HG03025 (cell line): ENCODE data around the gene MPIG6B.
"Not testable (repeated sequence)": the region's sequence is repeated elsewhere in the genome, so short reads cannot be mapped to it uniquely, and the experiment has no call there.

ENCODE experiments used
- ATAC-seq: cut with Tn5 transposase; IDR thresholded peaks from one replicate; pipeline ENCODE4 v1.9.1; 2021; ENCODE audit warnings: mild to moderate bottlenecking, moderate library complexity; ENCODE audit not compliant: unreplicated experiment, low FRiP score

The MPIG6B gene

DNA sequence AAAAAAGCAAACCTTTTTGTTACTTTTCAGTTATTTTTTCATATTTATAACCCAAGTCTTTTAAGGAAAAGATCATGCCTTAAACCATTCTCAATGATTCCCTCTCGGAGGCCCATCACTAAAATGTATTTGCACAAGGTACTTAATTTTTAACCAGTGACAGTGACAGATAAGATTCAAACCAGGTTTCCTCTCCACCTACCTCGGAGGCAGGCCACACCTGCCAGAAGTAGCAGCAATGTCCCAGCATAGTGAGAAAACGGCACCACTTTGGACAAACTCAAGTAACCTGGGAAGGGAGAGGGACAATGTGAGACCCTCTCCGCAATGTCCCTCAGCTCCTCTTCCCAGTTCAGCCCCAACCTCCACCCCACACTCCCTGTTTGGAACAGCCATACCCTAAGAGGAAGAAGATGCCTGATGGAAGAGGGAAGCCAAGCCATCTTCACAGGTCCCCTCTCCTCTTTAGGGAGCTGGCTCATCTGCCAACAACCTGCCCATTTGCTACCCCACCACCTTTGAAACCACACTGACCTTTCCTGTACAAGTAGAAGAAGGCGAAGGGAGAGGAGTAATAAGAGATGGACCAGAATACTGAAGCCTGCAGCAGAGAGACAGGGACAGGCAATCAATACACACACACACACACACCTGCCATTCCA lies 22.3 kb upstream of the MPIG6B start:
- no peak for ATAC-seq

DNA sequence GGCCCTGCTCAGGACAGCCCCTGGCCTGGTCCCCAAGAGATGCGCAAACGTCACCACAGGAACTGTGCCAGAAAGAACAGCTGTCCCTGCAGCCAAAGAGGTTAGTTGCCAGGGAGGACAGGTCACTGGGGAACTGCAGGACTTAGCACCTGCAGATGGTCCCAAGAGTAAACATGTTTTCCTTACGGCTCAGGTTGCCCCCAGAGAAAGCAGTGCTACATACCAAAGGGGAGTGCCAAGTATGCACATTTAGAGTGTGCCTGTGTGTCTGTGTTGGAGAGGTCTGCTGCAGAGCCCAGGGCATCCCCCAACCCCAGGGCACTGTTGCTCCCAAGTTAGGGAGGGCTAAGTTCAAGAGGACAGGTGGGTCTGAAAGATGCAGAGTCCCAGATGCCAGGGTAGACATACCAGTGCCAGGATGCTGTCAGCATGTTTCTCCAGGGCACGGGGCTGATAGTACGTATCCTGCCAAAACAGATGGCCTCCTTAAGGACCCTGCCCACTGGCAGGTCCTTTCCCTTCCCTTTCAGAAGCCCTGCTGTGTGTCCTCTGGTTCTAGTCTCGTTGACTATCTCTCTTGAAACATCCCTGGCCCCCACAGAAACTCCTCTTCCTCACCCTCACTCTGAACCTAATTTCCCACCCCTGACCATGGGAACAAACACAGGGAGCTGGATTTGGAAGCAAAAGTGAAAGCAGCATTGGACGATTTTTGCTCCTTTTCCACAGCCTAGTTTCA lies 21.3 kb upstream of the MPIG6B start:
- no peak for ATAC-seq

DNA sequence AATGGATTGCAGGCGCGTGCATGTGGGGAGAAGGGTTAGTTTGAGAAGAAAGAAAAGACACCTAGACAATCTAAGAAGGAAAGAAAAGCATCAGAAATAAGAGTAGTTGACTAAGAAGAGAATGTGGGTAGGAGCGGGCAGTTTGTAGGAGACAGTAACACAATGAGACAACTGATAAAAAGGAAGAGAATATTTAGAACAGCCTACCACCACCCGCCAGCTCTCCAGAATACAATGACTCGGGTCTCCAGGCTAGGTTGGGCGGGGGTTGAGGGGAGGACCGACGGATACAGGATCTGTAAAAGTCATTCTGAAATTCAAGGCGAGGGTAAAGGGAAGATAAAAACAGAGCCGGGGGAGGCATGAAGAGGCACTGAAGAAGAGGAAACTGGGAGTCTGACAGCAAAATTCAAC lies 20.8 kb upstream of the MPIG6B start:
- no peak for ATAC-seq

DNA sequence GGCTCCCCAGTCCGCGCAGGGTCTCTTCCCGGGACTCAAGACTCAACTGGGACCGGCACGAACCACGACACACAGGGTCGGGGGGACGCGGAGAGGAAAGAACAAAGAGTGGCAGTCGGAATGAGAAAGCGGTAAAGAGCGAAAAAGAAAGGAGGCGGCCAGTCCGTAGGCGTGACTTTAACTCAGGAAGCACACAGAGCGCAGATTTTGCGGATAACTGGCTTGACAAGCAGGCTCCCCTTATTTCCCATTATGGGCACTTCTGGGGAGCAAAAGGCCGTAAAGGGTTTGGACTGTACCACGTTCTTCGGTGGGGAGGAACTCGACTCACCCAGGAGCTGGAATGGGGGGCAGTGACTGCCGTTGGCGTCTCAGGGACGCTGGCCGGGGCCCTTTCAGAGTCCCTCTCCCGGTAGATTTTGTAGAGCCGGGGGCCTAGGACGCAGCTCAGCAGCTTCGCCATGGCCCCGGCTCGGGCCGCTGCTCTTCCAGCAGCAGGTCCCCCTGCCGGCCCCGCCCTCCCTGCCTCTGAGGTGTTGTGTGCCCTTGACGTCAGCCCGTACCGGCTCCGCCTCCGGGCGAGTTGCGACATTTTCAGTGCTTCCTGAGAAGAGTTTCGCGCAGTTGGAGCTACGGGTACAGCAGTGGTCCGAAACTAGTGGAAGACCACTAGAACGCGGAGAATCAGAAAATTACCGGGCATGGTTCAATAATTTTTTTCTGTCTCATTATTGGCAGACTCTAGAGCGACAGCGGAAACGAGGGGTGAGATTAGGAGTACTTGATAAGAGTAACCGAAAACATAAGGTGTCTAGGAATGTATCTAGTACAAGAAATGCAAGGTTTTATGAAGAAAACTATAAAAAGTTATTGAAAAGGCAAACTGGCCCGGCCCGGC lies 20.1 kb upstream of the MPIG6B start, which contains the start of gene ABHD16A:
TSS of gene ABHD16A (minus strand) at position 506 of the 898 bp plus-strand sequence. CDS start at position 463, 43 bp downstream.
- peak; percentile 71 for ATAC-seq

DNA sequence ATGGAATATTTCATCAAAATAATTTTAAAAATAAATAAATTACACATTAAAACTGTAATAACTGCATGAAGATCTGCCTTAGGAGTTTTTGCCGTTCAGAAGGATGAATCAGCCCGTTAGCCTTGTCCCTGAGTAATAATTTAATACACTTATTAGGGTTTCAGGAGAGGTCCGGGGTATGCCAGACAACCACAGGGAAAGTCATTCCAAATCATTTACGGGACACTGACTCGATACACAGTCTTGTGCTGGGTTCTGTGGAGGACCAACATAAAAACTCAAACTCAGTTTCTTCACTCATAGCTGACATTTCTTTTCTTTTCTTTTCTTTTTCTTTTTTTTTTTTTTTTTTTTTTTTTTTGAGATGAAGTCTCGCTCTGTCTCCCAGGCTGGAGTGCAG lies 17.2 kb upstream of the MPIG6B start:
- no peak for ATAC-seq

DNA sequence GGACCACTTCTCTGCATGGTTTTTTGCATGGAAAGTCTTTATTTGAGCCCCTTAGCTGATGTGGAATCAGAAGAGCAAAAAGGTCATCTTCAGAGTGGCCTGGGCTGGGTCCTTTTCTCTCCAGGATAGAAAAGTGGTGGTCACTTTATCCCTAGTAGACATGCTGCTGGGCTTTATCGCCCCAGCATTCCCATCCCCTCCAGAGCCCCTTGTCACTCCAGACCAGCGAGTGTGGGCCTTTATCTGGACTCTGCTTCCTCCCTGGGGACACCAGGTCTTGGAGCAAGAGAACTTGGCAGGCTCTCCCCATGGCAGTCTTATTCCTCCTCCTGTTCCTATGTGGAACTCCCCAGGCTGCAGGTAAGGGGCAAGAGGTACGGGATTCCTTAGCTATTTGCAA lies 16.6 kb upstream of the MPIG6B start, which contains the start of gene LY6G6F:
TSS of gene LY6G6F (plus strand) at position 268 of the 400 bp plus-strand sequence. CDS start at position 309, 41 bp downstream.
- no peak for ATAC-seq

DNA sequence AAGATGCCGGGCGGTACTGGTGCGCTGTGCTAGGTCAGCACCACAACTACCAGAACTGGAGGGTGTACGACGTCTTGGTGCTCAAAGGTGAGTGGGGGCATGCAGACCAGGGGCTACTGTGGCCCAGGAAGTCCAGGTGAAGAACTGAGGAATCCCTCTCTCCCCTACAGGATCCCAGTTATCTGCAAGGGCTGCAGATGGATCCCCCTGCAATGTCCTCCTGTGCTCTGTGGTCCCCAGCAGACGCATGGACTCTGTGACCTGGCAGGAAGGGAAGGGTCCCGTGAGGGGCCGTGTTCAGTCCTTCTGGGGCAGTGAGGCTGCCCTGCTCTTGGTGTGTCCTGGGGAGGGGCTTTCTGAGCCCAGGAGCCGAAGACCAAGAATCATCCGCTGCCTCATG lies 15.5 kb upstream of the MPIG6B start:
- no peak for ATAC-seq

DNA sequence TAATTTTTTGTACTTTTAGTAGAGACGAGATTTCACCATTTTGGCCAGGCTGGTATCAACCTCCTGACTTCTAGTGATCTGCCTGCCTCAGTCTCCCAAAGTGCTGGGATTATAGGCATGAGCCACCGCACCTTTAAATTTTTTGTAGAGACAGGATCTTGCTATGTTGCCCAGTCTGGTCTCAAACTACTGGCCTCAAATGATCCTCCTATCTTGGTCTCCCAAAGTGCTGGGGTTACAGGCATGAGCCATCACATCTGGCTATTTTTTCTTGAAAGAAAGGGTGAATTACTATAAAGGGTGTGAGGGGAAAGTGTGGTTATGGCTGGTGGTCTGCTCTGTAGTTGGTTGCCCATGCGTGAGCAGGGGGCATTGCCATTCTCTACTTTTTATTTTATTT lies 14.9 kb upstream of the MPIG6B start:
- no peak for ATAC-seq

DNA sequence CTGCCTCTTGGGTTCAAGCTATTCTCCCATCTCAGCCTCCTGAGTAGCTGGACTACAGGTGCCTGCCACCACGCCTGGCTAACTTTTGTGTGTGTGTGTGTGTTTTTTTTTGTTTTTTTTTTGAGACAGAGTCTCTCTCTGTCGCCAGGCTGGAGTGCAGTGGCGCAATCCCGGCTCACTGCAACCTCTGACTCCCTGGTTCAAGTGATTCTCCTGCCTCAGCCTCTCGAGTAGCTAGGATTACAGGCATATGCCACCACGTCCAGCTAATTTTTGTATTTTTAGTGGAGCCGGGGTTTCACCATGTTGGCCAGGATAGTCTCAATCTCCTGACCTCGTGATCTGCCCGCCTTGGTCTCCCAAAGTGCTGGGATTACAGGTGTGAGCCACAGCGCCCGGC lies 14.0 kb upstream of the MPIG6B start:
- not testable (repeated sequence) for ATAC-seq

DNA sequence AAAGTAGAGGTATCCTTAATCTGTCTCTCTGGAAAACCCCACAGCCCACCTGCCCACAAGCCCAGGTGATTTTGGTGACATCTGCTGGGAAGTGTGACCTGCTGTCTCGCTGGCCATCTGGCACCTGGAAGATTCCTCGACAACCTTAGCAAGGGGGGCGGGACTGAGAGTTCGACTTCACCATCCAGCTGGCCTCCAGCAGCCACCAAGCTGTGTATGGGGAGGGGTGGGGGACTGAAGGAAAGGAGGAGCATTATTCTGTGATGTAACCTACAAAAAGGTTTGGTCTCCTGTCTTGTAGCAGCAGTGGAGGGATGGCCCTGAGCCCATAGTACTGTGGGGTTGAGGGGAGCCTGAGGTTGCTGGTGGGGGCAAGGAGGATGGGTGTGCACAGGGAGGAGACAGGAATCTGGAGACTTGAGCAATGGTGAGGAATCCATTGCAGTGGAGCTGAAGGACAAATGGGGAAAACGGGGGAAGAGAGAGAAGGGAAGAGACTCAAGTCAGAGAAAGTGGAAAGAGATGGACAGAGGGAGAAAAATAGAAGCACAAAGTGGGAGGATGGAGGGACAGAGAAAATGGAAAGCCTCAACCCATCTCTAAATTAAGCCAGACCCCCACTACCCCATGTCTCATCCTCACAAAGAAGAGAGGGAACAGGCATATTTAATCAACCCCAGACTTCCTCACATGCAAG lies 12.5 kb upstream of the MPIG6B start:
- no peak for ATAC-seq

DNA sequence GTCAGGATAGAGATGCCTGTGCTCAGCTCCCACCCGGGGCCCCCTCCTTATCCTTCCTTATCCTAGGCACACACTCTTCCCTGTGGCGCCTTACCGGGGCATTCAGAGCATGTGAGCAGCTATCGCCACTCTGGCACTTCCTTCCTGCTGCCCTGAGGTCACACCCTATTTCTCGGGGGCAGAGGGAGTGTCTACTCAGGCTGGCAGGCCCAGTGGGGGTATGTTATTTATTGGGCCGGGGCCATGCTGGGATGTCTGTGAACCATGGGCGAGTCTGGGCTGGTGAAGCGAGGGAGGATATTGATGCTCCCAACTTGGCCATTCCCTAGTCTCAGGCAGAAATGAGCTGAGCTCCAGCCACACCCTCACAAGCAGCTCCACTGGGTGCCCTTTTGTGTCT lies 11.9 kb upstream of the MPIG6B start:
- no peak for ATAC-seq

DNA sequence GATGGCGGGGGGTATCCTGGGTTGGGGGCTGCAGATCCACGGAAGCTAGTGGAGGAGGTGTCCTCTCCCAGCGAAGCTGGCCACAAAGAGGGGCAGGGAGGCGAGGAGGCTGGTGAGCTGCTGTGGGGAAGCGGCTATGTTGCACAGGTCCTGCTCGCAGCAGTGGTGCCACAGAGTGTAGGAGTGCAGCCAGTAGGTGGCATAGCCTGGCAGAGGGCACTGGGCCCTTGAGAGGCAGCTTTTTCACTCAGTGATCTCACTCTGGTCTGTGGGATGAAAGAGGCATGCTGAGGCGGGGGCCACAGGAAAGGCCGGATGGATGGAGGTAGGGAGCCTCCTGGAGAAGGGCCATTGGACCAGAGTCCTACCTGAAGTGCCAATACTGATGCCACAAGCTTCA lies 10.9 kb upstream of the MPIG6B start:
- ATAC-seq: no peak

DNA sequence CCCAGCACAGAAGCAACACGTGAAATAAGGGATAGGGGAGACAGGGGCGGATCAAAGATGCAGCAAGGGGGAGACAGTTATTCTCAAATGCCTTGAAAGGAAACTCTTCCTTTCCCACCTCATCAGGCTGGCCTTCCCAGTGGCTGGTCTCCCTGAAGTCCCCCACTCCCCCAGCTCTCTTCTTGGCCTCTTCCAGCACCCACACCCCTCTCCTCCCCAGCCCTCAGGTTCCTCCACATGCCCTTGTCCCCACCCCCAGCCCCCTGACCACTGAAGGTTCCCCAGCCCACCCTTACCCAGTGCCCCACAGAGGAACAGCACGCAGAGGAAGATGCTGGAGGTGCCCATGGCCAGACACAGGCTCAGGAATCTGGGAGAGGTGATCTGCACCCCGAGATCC lies 9.7 kb upstream of the MPIG6B start:
- ATAC-seq: no peak

DNA sequence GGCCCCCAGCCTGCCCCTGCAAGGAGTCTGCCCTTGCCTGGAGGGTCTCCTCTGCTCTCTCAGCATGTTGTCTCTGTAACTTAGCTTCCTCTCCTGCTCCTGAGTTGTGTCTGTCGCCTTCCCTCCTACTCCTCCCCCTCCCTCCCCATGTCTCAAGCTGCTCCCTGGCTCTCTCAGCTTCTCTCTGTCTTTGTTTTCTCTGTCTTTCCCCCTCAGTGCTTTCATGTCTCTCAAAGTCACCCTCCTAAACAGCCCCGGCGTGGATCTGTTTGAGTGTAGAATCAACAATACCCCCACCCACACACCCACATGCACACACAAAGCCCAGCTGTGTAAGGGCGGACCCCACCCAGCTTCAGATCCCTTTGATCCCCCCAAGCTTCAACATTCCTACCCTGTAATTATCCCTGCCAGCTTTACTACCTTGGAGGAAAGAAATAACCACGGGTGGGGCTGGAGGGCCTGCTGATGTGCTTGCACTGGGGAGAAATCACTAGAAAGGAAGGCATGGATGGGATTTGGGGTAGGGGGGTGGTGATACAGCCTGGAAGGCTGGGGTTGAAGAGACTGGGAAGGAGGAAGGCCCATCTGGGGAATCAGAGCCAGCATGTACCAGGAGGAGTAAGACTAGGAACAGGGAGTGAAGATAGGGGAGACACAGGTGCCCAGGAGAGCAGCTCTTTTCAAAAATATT lies 9.0 kb upstream of the MPIG6B start:
- no peak for ATAC-seq

DNA sequence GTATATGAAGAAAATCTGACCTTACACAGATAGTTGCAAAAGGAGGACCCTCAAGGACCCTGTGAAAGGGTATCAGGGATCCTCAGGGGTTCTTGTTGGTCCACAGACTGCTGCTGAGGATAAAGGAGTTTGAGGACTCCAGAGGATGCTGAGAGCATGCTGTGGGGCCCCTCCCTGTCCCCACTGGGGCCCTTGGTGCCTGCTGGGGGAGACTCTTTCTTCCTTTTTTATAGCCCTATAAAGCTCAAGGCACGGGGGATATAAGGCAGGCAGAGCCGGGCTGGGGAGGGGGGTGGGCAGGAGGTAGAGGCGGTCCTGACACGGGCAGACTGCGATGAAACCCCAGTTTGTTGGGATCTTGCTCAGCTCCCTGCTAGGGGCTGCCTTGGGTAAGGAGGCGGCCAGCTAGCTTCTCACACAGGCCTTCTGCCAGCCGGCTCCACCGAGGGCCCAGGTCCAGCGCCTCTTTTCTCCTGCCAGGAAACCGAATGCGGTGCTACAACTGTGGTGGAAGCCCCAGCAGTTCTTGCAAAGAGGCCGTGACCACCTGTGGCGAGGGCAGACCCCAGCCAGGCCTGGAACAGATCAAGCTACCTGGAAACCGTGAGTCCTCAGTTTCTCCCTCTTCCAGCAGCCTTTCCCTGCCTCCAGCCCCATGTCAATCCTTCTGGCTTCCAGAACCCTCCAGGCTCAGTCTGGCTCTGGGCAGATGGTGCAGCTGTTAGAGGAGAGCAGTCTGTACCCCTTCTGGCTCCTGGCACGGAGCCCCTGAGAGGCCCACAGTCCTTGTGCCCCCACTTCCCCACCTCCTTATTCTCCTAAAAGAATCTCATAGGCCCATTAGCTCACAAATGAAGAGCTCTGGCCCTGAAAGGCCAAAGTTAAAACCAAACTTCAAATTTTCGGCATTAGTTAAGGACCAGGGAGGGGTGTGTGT lies 7.9 kb upstream of the MPIG6B start, which contains the start of gene LY6G6D:
TSS of gene LY6G6D (plus strand) at position 327 of the 937 bp plus-strand sequence. CDS start at position 335, 8 bp downstream.
- ATAC-seq: no peak

DNA sequence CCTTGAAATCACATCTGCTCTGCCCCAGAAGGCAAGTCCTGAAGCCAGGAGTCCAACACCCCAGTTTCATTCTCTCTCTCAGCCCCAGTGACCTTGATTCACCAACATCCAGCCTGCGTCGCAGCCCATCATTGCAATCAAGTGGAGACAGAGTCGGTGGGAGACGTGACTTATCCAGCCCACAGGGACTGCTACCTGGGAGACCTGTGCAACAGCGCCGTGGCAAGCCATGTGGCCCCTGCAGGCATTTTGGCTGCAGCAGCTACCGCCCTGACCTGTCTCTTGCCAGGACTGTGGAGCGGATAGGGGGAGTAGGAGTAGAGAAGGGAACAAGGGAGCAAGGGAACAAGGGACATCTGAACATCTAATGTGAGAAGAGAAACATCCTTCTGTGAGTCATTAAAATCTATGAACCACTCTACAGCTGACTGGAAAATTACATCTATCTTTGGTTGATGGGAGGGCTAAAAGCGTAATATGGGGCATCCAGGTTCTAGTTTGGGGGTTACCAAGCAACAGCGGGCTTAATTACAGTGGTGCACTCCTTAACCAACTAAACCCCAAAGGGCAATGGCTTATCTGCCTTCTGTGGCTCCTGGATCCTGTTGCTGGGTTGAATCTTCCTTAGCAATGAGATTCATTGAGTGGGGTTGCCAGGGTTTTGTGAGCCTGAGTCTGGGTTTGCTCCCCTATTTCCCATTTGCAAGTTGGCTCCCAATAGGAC lies 5.5 kb upstream of the MPIG6B start:
- ATAC-seq: no peak

DNA sequence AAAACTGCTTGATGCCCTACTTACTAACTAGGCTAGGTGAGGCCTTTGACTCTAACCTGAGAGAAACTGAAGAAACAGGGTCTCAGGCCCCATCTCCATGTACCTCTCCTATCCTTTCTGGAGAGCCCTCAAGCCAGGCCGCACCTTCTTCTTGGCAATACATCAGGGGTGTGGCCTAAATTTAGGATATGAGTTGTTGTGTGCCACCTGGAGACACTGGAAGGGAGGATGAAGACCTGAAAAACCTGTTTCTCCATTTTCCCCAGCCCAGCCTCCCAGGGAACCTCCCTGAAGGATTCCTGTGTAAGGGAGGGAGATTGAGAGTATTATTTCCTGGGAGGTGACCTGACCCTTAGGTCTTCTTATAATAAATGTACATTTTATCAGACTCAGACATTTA lies 4.9 kb upstream of the MPIG6B start:
- ATAC-seq: no peak

DNA sequence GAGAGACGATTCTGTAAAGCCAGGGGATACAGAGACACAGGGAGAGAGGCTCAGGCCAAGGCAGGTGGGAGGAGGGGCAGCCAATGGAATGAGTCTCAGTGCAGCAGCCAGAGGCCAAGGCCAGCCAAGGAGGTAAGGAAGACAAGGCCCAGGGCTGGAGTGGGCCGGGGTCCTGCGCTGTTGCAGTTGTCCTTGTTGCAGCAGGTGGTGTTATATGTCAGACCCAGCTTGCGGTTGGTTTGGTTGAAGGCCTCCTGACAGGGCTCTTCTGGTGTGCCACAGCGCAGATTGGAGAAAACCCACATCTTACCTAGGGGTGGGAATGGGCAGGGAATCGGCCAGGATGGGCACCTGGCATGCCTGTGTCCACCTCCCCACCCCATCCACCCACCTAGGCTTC lies 4.2 kb upstream of the MPIG6B start:
- no peak for ATAC-seq
